HG03565 (cell line): ENCODE measurements around the gene TMOD2.

Experiments used
- ATAC-seq: cut with Tn5 transposase; IDR thresholded peaks from one replicate; pipeline ENCODE4 v1.9.1; 2021; ENCODE audit warnings: mild to moderate bottlenecking, moderate library complexity; ENCODE audit not compliant: unreplicated experiment

Gene TMOD2

GRCh38 chr15:51848811-51849210, 97.4 kb downstream of the TMOD2 start:
- no peak for ATAC-seq

DNA sequence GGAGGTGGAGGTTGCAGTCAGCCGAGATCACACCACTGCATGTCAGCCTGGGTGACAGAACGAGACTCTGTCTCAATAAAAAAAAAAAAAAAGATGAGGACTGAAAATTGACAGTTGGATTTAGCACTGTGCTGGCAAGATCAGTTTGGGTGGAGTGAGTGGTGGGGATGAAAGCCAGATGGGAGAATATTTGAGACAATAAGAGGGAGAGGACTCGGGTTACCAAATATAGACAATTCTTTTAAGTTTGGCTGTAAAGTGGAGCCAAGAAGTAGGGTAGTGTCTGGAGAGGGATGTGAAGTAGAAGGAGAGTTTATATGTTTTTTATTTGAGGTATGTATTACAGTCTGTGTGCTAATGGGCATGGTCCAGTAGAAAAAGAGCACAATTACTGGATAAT, 98.5 kb downstream of the TMOD2 start:
- ATAC-seq, result no peak

- no peak for ATAC-seq
Measured at GRCh38 chr15:51853998-51854397, 102.6 kb downstream of the TMOD2 start.

GRCh38 chr15:51855612-51856011, 104.2 kb downstream of the TMOD2 start:
- no peak for ATAC-seq

- no peak for ATAC-seq
Measured at GRCh38 chr15:51856714-51857380, 105.5 kb downstream of the TMOD2 start.

- no peak for ATAC-seq
Measured at GRCh38 chr15:51861557-51862359, 110.4 kb downstream of the TMOD2 start.

GRCh38 chr15:51863131-51863530, 111.7 kb downstream of the TMOD2 start:
- ATAC-seq, result no peak

GRCh38 chr15:51864408-51865056, 113.1 kb downstream of the TMOD2 start:
- ATAC-seq, result no peak

- no peak for ATAC-seq
Measured at GRCh38 chr15:51865317-51865716, 113.9 kb downstream of the TMOD2 start.
